ENCODE results near the gene TK1.
"Not testable (repeated sequence)": the region's sequence is repeated elsewhere in the genome, so short reads cannot be mapped to it uniquely, and the experiment has no call there.

The TK1 gene

DNA sequence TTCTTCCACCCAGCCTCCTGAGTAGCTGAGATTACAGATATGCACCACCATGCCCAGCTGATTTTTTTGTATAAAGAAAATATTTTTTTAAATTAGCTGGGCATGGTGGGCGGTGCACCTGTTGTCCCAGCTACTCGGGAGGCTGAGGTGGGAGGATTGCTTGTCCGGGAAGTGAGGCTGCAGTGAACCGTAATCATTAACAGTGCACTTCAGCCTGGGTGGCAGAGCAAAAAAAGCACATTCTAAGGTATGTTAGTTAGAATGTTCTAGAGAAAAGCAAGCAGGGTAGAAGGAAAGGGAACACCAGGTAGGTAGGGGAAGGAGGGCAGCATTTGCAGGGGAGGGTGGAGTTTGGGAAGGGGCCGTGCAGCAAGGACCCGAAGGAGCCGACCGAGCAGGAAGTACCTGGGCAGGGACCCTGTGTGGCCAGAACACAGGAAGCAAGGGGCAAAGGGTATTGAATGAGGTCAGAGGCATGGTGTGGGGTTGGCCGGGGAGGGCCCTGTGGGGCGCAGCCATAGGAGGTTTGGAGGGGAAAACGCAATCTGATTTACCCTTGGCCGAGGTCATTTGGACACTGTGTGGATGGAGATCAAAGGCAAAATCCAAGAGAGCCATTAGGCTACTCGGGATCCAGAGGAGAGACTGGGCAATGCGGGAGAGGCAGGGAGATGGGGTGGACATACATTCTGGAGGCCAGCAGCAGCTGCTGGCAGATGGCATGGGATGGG is 38.4 kb downstream of the TK1 start:
- DNase-seq (ENCODE audit: low read depth), result no peak

DNA sequence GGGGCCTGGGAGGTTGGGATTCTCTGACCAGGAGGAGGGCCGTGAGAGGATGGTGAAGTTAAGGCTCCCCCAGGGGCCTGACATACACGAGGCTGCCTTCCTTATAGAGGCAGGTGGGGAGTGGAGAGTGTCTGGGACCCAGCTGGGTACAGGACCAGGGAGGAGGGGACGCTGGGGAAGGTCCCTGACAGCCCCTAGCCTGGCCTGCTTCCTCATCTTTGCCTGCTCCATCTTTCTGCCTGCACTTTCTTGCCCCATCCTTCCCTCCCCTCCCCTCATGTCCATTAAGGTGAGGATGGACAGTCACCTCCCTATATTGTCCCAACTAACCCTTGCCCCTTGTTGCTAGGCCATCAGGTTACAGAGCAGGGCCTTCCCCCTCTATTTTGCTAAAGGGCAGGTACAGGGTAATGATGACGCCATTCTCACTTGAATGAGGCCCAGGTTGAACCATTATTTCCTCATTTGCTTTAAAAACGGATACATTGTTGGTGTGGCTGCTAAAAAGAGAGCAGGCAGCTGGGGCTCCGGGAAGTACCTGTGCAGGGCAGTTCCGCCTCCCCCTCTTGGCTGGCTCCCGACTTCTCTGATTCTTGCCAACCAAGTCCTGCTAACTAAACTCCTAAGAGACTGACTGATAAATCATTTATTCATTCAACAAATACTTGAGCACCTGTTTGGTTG is 39.4 kb downstream of the TK1 start:
- DNase-seq (ENCODE audit: low read depth), result no peak

DNA sequence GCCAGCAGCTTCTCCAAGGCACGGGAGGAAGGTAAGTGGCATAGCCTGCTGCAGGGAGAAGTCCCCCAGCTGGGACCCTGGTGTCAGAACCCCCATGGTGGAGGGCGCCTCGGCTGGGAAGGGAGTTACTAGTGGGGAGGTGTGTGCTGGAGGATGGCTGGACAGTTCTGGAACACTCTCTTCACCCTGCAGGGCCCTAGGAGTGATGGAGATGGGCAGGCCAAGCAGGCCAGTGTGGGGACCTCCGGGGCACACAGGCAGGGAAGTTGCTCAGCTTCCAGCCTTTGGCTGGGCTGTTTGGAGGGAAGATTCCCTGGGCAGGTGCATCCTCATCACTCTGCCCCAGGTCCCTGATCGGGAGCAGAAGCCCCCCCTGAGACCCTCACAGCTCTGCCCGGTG is 40.0 kb downstream of the TK1 start:
- no peak for DNase-seq (ENCODE audit: low read depth)

DNA sequence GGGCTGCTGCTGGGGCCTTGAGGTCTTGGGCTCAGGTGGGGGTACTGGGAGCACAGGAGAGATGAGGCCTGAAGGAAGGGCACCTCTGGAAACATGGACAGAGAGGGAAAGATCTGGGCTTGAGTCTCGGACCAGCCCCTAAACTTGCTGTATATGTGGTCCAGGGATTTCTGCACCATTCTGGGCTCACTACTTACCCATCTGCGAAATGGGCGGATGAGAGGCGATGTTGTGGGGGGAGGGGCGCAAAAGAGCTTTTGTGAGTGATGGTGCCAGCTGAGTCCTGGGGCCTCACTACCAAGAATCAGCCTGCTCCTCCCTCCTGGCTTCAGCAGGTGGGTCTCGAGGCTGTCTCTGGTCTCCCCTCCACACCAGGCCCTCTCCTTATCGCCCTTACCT is 40.4 kb downstream of the TK1 start:
- no peak for DNase-seq (ENCODE audit: low read depth)

- DNase-seq (ENCODE audit: low read depth), result no peak
Observed at GRCh38 chr17:78144736-78145641, 41.9 kb downstream of the TK1 start.

- DNase-seq (ENCODE audit: low read depth), result no peak
Observed at GRCh38 chr17:78144147-78144719, 42.6 kb downstream of the TK1 start.

DNA sequence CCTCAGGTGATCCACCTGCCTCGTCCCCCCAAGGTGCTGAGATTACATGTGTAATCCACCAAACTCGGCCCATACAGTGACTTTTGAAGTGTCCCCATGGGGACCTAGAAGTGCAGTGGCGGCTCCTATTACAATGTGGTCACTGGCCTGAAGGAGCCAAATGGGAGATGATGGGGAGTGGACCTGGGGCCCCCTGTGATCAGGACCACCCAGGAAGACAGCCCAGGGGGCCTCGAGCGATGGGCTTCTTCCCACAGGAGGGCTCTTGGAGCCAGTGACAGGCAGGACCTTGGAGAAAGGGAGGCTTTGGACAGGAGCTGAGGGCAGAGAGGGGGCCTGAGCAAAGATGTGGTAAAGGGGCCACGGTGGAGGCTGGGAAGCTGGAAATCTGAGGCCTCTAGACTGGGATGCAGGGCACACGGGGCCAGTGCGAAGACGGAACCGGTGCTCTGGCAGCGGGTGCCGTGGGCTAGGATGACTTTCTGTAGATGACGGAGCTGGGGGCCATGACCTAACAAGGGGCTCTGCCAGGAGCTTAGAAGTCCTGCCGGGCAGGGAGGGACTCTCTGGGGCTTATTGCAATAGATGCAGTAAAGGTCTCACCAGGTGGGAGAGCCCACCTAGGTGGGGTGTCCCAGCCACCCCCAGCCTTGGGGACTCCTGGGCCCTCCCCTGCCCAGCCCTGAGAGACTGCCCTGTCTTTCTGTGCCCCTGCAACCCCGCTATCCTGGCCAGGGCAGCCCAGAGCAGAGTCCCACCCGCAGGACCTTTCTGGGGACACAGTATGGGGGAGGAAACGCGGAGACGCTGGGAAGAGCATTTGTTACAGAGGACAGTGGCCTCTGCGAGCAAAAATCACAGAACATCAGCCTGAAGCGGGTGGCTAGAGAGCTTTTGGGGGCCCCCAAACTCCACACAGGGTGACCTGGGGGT is 43.4 kb downstream of the TK1 start:
- no peak for DNase-seq (ENCODE audit: low read depth)

- no peak for DNase-seq (ENCODE audit: low read depth)
Observed at GRCh38 chr17:78142119-78142861, 44.6 kb downstream of the TK1 start.

GRCh38 chr17:78141437-78142118 is 45.3 kb downstream of the TK1 start:
- no peak for DNase-seq (ENCODE audit: low read depth)

DNA sequence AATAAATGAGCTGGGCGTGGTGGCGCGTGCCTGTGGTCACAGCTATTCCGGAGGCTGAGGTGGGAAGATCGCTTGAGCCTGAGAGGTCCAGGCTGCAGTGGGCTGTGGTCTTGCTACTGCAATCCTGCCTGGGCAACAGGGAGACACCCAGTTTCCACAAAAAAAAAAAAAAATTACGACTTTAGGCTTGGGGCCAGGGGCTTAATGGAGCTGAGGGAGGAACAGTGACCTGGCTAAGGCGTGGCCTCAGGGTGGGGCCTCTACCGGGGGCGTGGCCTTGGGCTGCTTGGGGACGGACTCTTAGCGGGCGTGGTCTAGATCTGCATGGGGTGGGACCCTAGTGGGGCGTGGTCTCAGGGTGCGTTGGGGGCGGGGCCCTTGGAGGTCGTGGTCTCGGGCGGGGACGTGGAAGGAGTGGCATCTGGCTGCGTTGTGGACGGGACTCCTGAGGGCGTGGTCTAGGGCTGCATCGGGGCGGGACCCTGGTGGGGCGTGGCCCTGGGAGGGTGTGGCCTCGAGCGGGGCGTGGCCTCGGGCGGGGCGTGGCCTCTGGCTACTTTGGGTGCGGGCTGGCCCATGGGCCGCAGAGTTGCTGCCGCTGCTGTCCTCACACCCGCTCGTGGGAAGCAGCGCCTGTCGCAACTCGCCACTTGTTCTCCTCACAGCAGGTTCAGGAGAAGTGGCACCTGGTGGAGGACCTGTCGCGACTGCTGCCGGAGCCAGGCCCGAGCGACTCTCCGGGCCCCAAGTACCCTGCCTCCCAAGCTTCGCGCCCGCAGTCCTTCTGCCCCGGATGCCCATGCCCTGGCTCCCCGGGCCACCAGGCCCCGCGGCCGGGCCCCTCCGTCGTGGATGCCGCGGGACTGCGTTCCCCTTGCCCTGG is 46.4 kb downstream of the TK1 start:
- no peak for DNase-seq (ENCODE audit: low read depth)

GRCh38 chr17:78139861-78140168 is 47.0 kb downstream of the TK1 start:
- not testable (repeated sequence) for DNase-seq (ENCODE audit: low read depth)

DNA sequence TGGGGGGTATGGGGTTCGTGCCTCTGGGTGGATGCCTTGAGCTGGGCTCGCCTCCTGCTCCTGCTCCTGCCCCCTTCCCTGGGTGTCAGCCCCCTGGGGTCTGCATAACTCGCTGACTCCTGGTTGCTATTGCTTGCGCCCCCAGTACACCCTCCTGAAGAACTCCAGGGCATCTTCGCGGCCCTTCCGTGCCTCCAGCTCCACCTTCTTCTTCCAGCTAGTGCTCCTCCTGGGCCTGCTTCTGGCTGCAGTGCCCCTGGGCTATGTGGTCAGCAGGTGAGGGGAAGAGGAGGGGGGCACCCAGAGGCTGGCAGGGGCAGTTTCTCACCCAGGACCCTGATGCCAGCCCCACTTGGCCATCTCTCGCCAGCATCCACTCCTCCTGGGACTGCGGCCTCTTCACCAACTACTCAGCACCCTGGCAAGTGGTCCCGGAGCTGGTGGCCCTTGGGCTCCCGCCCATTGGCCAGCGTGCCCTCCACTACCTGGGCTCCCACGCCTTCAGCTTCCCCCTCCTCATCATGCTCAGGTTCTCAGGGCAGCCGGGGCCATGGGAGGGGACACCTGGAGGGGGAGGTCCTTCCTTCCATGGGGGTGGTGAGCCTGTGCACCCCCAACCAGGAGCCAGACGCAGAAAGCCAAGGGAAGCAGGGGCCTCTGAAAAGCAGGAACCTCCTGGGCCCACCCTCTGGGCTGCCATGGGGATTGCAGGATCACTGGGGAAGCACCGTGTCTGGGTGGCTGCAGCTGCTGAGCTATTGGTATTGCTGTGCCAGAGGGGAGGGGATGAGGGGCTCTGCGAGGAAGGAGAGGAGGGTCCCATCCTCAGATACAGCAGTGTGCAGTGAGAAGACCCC is 48.4 kb downstream of the TK1 start:
- no peak for DNase-seq (ENCODE audit: low read depth)

GRCh38 chr17:78137392-78138203 is 49.3 kb downstream of the TK1 start:
- DNase-seq (ENCODE audit: low read depth), result no peak

DNA sequence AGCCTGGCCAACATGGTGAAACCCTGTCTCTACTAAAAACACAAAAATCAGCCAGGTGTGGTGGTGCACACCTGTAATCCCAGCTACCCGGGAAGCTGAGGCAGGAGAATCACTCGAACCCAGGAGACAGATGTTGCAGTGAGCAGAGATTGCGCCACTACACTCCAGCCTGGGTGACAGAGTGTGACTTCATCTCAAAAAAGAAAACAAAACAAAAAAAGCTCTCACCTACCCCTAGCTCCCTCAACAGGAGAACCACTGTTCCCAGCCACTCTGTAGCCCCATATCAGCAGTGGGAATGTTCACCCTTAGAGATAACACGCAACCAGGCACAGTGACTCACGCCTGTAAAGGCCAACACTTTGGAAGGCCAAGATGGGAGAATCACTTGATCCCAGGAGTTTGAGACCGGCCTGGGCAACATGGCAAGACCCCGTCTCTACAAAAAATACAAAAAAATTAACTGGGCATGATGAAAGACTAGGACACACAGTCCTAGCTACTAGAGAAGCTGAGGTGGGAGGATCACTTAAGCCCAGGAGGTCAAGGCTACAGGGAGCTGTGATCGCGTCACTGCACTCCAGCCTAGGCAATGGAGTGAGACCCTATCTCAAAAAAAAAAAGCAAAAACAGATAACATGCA is 50.9 kb downstream of the TK1 start:
- no peak for DNase-seq (ENCODE audit: low read depth)

GRCh38 chr17:78134899-78135385 is 51.9 kb downstream of the TK1 start:
- no peak for DNase-seq (ENCODE audit: low read depth)

Measured in HS-27A (cell line).